ENCODE results near the gene TXNL1. TPM values are rescaled to one million over a fixed set of nuclear protein-coding genes. Genes with fewer than 3 reads are reported as not detected.

TXNL1 gene
- total and polyA plus RNA-seq, 2 donors (not counting 1 experiment from before 2014, with no cell fraction given), result 25.4 to 103 TPM

- peak; percentile 14 to 69 for DNase-seq (ENCODE audit: low read depth in 2 of 2)
- H3K4me1 ChIP-seq (ENCODE audit: control insufficient read depth, extremely low read depth, insufficient read depth, low read length), result no peaks in the 10 kb centered on the region
- H2AFZ ChIP-seq (ENCODE audit: low read length), result no peak overlapping the region
- no peaks in the 10 kb centered on the region for H4K20me1 ChIP-seq (ENCODE audit: control insufficient read depth, extremely low read depth, insufficient read depth, low read length)
- no peaks in the 10 kb centered on the region for H3K79me2 ChIP-seq (ENCODE audit: control insufficient read depth, insufficient read depth, low read length)
- no peak overlapping the region for H3K27ac ChIP-seq (ENCODE audit: insufficient read depth, low read length)
- TF ChIP-seq CTCF (conservative IDR thresholded peaks at IDR 0.05 in 1 of 2, IDR thresholded peaks at IDR 0.05 in 1 of 2; ENCODE audit: low read depth in 1 of 2, low read length in 2 of 2) (no peak), EZH2 (IDR thresholded peaks at IDR 0.05; ENCODE audit: low read length, missing control alignments) (no peak)
- H3K27me3 ChIP-seq (ENCODE audit: control insufficient read depth, insufficient read depth, low read length), result no peaks in the 10 kb centered on the region
- no peaks in the 10 kb centered on the region for H3K9me3 ChIP-seq (ENCODE audit: control insufficient read depth, insufficient read depth, low read depth, low read length)
- H3K4me3 ChIP-seq (replicated peaks in 1 of 4; ENCODE audit: control extremely low read depth in 1 of 4, insufficient read depth in 1 of 4, low read depth in 3 of 4, low read length in 4 of 4), result no peak overlapping the region
- H3K9ac ChIP-seq (ENCODE audit: insufficient read depth, low read length), result no peak overlapping the region
- H3K36me3 ChIP-seq (ENCODE audit: control insufficient read depth, insufficient read depth, low read length), result no peaks in the 10 kb centered on the region
- H3K4me2 ChIP-seq (ENCODE audit: extremely low read depth, insufficient read depth, low read length), result no peak overlapping the region
Measured at GRCh38 chr18:56593906-56594305, 44.5 kb downstream of the TXNL1 start.

DNA sequence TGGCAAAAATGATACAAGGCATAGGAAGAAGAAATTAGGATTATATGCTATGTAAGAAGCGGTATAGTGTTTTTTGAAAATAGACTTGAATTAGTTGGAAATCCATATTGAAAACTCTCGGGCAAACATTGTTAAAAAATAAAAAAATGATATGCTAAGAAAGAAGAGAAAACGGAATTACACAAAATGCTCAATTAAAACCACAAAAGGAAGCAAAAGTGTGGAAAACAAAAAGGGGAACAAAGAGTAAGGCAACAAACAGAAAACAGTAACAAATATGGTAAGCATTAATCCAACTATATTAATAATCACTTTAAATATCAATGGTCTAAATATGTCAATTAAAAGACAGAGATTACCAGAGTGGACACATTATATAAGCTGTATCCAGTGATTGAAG is 58.4 kb downstream of the TXNL1 start:
- Histone ChIP-seq H3K36me3 (ENCODE audit: control insufficient read depth, insufficient read depth, low read length) (no peaks in the 10 kb centered on the region), H3K9ac (ENCODE audit: insufficient read depth, low read length) (no peak overlapping the region)
- TF ChIP-seq EZH2 (IDR thresholded peaks at IDR 0.05; ENCODE audit: low read length, missing control alignments) (no peak), CTCF (conservative IDR thresholded peaks at IDR 0.05 in 1 of 2, IDR thresholded peaks at IDR 0.05 in 1 of 2; ENCODE audit: low read depth in 1 of 2, low read length in 2 of 2) (no peak)

GRCh38 chr18:56579451-56579850 is 58.9 kb downstream of the TXNL1 start:
- Histone ChIP-seq H3K4me1 (ENCODE audit: control insufficient read depth, extremely low read depth, insufficient read depth, low read length) (no peaks in the 10 kb centered on the region), H3K79me2 (ENCODE audit: control insufficient read depth, insufficient read depth, low read length) (no peaks in the 10 kb centered on the region), H2AFZ (ENCODE audit: low read length) (no peak overlapping the region), H3K36me3 (ENCODE audit: control insufficient read depth, insufficient read depth, low read length) (no peaks in the 10 kb centered on the region), H3K27me3 (ENCODE audit: control insufficient read depth, insufficient read depth, low read length) (no peaks in the 10 kb centered on the region), H3K9ac (ENCODE audit: insufficient read depth, low read length) (no peak overlapping the region), H3K4me2 (ENCODE audit: extremely low read depth, insufficient read depth, low read length) (no peak overlapping the region), H3K4me3 (replicated peaks in 1 of 4; ENCODE audit: control extremely low read depth in 1 of 4, insufficient read depth in 1 of 4, low read depth in 3 of 4, low read length in 4 of 4) (no peak overlapping the region), H3K27ac (ENCODE audit: insufficient read depth, low read length) (no peak overlapping the region), H4K20me1 (ENCODE audit: control insufficient read depth, extremely low read depth, insufficient read depth, low read length) (no peaks in the 10 kb centered on the region), H3K9me3 (ENCODE audit: control insufficient read depth, insufficient read depth, low read depth, low read length) (no peaks in the 10 kb centered on the region)
- no peak for DNase-seq (ENCODE audit: low read depth in 2 of 2)
- no peak for TF ChIP-seq EZH2 (IDR thresholded peaks at IDR 0.05; ENCODE audit: low read length, missing control alignments)
- TF ChIP-seq CTCF (conservative IDR thresholded peaks at IDR 0.05 in 1 of 2, IDR thresholded peaks at IDR 0.05 in 1 of 2; ENCODE audit: low read depth in 1 of 2, low read length in 2 of 2), result no peak

More for the DNA sequence above, 58.4 kb downstream of the TXNL1 start:
- Histone ChIP-seq H3K9me3 (ENCODE audit: control insufficient read depth, insufficient read depth, low read depth, low read length) (no peaks in the 10 kb centered on the region), H3K4me1 (ENCODE audit: control insufficient read depth, extremely low read depth, insufficient read depth, low read length) (no peaks in the 10 kb centered on the region), H3K27ac (ENCODE audit: insufficient read depth, low read length) (no peak overlapping the region), H3K27me3 (ENCODE audit: control insufficient read depth, insufficient read depth, low read length) (no peaks in the 10 kb centered on the region), H4K20me1 (ENCODE audit: control insufficient read depth, extremely low read depth, insufficient read depth, low read length) (no peaks in the 10 kb centered on the region), H3K79me2 (ENCODE audit: control insufficient read depth, insufficient read depth, low read length) (no peaks in the 10 kb centered on the region), H3K4me2 (ENCODE audit: extremely low read depth, insufficient read depth, low read length) (no peak overlapping the region), H2AFZ (ENCODE audit: low read length) (no peak overlapping the region), H3K4me3 (replicated peaks in 1 of 4; ENCODE audit: control extremely low read depth in 1 of 4, insufficient read depth in 1 of 4, low read depth in 3 of 4, low read length in 4 of 4) (no peak overlapping the region)
- DNase-seq (ENCODE audit: low read depth in 2 of 2), result no peak

Data from fibroblast of lung (primary cell).